HG03521 (cell line): ENCODE data around the gene NSG2.

Source experiments
- ATAC-seq: cut with Tn5 transposase; IDR thresholded peaks from one replicate; pipeline ENCODE4 v1.9.1; 2021; ENCODE audit warnings: mild to moderate bottlenecking, moderate library complexity; ENCODE audit not compliant: unreplicated experiment

Gene NSG2

DNA sequence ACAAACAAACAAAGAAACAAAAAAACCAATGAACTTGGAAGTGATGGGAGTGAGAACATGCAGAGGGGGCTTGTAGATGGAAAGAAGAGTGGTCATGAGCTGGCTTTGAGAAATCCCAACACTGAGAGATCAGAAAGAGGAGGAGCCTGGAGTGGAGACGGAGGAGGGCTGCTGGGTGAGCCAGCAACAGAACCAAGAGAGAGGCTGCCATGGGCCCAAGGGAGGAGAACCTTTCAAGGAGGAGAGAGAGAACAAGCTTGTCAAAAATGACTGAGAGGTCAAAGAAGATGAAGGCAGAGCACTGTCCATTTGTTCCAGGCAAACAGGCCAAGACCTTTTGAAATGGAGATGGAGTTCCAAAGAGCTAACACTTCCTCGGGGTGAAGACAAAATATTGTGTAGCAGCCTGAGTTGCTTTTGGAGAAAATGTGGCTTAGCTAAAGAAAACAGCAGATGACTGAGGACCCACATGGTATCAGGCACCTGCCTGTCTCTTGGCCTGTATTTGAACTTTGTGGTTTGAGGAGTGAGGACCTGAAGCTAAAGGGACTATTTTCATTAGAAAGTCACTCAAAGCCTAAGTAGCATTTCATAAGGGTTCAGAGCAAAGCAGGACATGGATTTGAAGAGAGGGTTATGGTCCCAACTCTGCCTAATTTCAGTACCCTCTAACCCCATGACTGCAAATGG lies 13.1 kb downstream of the NSG2 start:
- no peak for ATAC-seq

GRCh38 chr5:174059247-174059646 lies 13.7 kb downstream of the NSG2 start:
- no peak for ATAC-seq

GRCh38 chr5:174063082-174063756 lies 17.7 kb downstream of the NSG2 start:
- ATAC-seq: no peak

GRCh38 chr5:174064171-174064570 lies 18.7 kb downstream of the NSG2 start:
- ATAC-seq: no peak

DNA sequence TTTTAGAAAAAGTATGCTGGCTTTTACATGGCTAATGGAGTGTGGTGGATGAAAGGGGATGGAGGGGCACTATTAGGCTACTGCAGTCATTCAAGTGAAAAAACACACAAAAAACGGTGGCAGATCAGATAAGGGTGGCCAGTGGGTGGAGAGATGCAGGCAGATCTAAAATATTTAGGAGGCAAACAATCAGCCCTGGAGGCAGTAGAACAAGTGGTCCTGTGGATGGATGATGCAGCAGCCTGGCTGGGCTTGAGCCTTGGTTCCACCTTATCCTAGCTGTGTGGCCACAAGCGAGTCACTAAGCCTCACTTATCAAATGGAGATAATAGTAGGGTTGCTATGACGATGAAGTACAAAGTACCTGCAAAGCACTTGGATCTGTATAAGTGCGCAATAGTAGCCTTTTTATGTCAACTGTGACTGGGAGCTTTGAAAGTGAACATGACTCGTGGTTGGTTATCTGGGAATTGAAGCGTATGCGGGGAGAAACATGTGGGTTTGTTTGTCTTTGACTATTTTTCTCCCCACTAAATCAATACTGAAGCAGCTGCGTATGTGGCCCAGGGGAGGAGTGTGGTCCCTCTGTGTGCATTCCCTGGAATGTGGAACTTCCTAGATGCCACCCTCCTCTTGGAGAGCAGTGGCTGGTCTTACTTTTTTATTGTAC lies 20.2 kb downstream of the NSG2 start:
- ATAC-seq: no peak

GRCh38 chr5:174067499-174067898 lies 22.0 kb downstream of the NSG2 start:
- no peak for ATAC-seq

- no peak for ATAC-seq
Measured at GRCh38 chr5:174071484-174071883, 26.0 kb downstream of the NSG2 start.

DNA sequence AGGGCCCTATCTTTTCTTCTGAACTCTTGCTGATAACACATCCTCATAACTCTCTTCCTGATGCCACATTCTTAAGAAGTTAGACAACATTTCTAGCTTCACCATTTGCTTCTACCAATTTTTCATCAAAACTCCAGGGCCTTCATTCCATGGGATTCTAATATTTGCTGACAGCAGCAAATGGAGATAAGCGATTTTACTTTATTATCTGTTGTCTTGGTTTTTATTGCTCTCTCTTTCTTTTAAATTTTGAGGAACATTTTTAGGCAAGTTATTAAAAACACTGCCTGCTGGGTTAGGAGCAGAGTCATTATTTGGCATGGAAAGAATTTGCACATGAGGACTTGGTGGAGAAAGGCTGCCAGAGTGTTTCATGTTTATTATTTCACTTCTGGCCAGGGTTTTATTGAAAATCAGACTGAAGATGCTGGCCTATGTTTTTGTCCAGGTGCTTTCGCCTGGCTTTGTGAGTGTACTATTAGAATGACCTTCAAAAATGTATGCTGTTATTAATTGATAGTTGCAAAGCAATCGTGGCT lies 27.7 kb downstream of the NSG2 start:
- ATAC-seq: no peak

GRCh38 chr5:174074369-174074768 lies 28.9 kb downstream of the NSG2 start:
- ATAC-seq: no peak

- ATAC-seq: no peak
Measured at GRCh38 chr5:174078416-174078815, 32.9 kb downstream of the NSG2 start.

GRCh38 chr5:174082286-174082685 lies 36.8 kb downstream of the NSG2 start:
- no peak for ATAC-seq

GRCh38 chr5:174083056-174083827 lies 37.7 kb downstream of the NSG2 start:
- no peak for ATAC-seq

- ATAC-seq: no peak
Measured at GRCh38 chr5:174084691-174085154, 39.2 kb downstream of the NSG2 start.

- ATAC-seq: no peak
Measured at GRCh38 chr5:174086751-174087150, 41.2 kb downstream of the NSG2 start.

GRCh38 chr5:174087783-174088182 lies 42.3 kb downstream of the NSG2 start:
- ATAC-seq: no peak

DNA sequence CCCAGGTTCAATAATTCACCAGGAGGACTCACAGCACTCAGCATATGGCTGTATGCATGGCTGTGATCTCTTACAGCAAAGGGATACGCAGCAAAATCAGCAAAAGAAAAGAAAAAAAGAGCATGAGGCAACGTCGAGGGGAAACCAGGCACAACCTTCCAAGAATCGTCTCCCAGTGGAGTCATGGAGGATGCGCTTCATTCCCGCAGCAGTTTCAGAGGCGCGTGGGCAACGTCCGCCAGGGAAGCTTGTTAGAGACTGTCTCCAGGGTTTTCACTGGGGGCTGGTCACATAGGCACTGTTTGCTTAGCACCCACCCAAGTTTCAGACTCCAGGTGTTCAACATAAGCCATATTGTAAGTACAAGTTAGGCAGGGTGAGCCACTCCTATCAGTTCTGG lies 44.6 kb downstream of the NSG2 start:
- ATAC-seq: no peak

GRCh38 chr5:174093123-174093522 lies 47.6 kb downstream of the NSG2 start:
- ATAC-seq: no peak

DNA sequence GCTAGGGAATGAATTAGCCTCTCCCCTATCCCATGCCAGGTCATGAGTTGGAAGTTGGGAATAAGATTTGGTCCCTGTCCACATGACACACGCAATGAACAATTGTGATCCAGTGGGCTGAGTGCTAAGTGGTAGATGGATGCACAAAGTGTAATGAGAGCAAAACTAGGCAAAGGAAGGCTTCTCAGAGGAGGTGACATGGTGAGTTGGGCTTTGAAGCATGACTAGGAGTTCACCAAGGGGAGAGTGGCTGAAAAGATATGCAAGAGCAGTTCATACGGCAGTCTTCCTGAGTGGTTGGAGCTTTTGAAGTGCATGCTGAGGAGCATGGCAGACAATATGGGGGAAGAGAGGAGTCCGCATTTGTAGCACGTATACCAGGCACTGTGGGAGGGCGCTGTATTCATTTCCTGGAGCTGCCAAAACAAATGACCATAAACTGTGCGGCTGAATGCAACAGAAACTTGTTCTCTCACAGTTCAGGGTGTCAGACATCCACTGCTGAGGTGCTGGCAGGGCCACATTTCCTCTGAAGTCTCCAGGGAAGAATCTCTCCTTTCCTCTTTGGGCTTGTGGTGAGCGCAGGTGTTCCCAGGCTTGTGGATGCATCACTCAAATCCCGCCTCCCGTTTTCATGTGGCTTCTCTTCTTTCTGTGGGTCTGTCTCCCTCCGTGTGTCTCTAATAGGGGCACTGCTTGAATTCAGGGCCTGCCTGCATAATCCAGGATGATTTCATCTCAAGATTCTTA lies 49.5 kb downstream of the NSG2 start:
- ATAC-seq: no peak

DNA sequence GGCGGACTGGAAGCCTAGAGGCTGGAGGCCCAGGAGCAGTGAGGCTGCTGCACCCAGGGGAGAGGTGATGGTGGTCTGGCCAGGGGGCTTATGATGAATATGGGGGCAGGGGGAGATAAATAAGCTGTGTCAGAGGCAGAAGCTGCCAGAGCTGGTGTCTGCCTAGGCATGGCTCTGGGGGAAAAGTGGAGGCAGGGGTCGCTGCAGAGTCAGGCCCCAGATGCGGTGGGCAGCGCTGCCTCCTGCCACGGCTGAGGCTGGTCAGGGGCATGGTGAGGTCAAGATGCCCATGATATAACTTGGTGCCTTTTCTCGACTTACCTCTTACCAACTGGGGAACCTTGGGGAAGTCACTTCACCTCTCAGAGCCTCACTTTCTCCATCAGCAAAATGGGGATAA lies 51.1 kb downstream of the NSG2 start:
- ATAC-seq: no peak

- no peak for ATAC-seq
Measured at GRCh38 chr5:174097486-174098185, 52.1 kb downstream of the NSG2 start.
